Measurements from ENCODE around the gene NTN4. TPM values are rescaled to one million over a fixed set of nuclear protein-coding genes. Genes with fewer than 3 reads are reported as not detected.

Gene NTN4
- total RNA-seq, 1 donor from 2014 or later, result 21.2 TPM

DNA sequence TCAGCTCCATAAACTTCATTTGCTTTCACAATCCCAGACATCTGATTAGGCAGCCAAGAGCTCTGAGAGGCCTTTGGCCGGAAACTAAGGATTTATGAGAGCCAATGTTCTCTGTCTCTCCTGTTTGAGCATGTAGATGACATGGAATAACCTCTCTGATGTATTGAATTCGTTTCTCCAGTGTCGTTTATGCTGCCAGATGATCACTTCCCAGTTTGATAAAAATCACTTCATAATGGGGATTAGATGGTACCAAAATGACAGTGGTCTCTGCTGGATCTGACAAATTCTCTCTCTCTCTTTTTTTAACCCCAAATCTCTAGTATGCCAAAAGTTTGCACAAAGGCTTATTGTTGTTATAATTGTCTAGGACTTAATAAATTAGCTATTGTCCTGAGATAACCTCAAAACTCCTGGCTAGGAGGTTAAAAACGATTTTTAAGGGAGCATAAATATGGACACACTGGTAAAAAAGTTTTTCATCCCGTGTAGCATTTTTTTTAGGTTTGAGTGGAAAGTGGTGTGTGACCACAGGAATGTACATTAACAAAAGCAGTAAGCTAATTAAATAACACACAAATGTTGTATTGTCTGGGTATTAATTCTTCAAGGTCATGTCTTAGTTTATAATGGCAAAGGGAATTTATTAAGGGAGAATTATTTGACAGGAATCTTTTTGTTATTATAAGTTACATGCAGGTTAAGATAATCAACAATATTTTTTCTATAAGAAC, 156.7 kb downstream of the NTN4 start:
- Mint-ChIP-seq H3K9me3 (no peaks in the 10 kb centered on the region), H3K4me1 (ENCODE audit: unreplicated experiment) (peaks cover 15% of the 10 kb centered on the region), H3K36me3 (no peaks in the 10 kb centered on the region), H3K27ac (no peak overlapping the region), H3K27me3 (no peaks in the 10 kb centered on the region), H3K4me3 (no peak overlapping the region)
- TF ChIP-seq, protein P1, sequence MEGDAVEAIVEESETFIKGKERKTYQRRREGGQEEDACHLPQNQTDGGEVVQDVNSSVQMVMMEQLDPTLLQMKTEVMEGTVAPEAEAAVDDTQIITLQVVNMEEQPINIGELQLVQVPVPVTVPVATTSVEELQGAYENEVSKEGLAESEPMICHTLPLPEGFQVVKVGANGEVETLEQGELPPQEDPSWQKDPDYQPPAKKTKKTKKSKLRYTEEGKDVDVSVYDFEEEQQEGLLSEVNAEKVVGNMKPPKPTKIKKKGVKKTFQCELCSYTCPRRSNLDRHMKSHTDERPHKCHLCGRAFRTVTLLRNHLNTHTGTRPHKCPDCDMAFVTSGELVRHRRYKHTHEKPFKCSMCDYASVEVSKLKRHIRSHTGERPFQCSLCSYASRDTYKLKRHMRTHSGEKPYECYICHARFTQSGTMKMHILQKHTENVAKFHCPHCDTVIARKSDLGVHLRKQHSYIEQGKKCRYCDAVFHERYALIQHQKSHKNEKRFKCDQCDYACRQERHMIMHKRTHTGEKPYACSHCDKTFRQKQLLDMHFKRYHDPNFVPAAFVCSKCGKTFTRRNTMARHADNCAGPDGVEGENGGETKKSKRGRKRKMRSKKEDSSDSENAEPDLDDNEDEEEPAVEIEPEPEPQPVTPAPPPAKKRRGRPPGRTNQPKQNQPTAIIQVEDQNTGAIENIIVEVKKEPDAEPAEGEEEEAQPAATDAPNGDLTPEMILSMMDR (conservative IDR thresholded peaks at IDR 0.05), result no peak
- no peak for DNase-seq (ENCODE audit: extremely low spot score, unreplicated experiment)

DNA sequence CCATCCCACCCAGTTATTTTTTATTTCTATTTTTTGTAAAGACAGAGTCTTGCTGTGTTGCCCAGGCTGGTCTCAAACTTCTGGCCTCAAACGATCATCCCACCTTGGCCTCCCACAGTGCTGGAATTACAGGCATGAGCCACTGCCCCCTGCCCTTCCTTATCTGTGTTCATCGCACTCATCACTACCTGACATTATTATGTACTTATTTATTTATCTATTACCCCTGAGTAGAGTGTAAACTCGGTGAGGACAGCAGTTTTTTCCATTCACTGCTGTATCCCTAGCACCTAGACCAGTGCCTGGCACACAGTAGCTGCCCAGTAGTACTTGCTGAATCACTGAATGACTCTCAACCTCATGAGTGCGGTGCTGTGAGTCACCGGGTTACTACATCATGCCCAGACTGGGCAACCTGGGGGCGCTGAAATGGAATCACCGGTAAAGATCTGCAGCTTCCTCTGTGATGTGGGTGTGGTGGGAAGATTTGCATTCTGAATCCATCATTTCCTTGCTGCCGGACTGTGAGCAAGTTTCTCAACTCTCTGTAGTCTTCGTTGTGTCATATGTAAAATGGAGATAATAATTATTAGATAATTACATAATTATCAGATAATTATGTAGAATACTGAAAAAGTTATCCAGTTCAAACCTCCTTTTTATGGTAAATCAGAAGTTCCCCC, 157.4 kb downstream of the NTN4 start:
- Mint-ChIP-seq H3K4me3 (no peak overlapping the region), H3K9me3 (no peaks in the 10 kb centered on the region), H3K27ac (peak overlapping the region; percentile 32), H3K36me3 (no peaks in the 10 kb centered on the region), H3K4me1 (ENCODE audit: unreplicated experiment) (peaks cover 15% of the 10 kb centered on the region), H3K27me3 (no peaks in the 10 kb centered on the region)
- TF ChIP-seq, protein P1 (conservative IDR thresholded peaks at IDR 0.05), result no peak
- no peak for DNase-seq (ENCODE audit: extremely low spot score, unreplicated experiment)

DNA sequence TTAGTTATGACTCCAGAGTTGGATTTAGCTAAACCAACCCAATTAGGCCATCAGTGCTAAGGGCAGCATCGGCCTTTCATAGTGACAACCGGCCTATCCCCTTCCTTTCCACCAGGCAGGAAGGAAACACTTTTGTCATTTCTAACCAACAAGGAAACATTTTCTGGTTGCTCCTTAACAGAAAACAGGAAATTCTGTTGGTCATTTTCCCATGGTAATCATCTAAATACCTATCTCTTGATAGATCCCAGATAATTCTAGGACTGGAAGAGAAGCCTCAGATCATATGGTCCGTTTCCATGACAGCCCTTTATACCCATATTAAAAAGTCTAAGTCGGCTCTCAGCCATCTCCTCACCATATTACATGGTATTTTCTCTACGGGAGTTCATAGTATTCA, 160.1 kb downstream of the NTN4 start:
- Mint-ChIP-seq H3K4me1 (ENCODE audit: unreplicated experiment) (peaks cover 15% of the 10 kb centered on the region), H3K27ac (no peak overlapping the region), H3K9me3 (no peaks in the 10 kb centered on the region), H3K4me3 (no peak overlapping the region), H3K27me3 (no peaks in the 10 kb centered on the region), H3K36me3 (no peaks in the 10 kb centered on the region)
- no peak for DNase-seq (ENCODE audit: extremely low spot score, unreplicated experiment)
- TF ChIP-seq, protein P1 (conservative IDR thresholded peaks at IDR 0.05), result no peak

DNA sequence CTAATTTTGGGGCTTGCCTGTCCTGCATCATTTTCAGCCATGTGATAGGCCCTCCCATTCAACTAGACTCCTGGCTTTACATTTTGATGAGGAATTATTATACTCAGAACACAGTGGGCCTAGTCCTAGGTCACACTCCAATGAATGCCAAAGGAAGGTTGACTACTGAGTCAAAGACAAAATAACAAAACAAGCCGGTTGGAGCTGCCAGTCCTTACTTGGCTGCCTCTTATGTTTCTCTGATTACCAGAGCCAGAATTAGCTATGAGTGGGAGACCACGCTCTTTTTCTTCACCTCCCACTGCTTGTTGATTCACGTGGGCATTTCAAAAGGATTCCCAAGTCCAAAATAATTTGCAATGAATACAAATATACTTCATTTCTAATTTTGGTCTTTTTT, 161.2 kb downstream of the NTN4 start:
- Mint-ChIP-seq H3K4me3 (no peak overlapping the region), H3K4me1 (ENCODE audit: unreplicated experiment) (peaks cover 9% of the 10 kb centered on the region), H3K27ac (no peak overlapping the region), H3K36me3 (no peaks in the 10 kb centered on the region), H3K27me3 (no peaks in the 10 kb centered on the region), H3K9me3 (no peaks in the 10 kb centered on the region)
- TF ChIP-seq, protein P1 (conservative IDR thresholded peaks at IDR 0.05), result no peak
- DNase-seq (ENCODE audit: extremely low spot score, unreplicated experiment), result no peak

DNA sequence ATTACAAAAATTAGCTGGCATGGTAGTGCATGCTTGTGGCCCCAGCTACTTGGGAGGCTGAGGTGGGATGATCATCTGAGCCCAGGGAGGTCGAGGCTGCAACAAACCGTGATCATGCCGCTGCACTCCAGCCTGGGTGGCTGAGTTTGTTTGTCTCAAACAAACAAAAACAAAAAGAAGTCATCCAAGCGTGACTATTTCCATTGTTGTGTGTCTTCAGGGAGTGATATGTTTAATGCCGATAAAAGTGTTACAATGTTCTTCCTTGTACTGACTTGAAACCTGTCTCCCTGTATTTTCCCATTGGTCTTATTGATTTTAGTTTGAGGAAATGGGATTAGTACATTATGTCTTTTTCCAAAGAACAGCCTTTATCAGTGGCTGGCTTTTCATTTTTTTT, 163.7 kb downstream of the NTN4 start:
- no peaks in the 10 kb centered on the region for H3K4me1 Mint-ChIP-seq (ENCODE audit: unreplicated experiment)
- no peak overlapping the region for H3K27ac Mint-ChIP-seq
- DNase-seq (ENCODE audit: extremely low spot score, unreplicated experiment), result no peak
- TF ChIP-seq, protein P1 (conservative IDR thresholded peaks at IDR 0.05), result no peak
- no peaks in the 10 kb centered on the region for H3K9me3 Mint-ChIP-seq
- H3K36me3 Mint-ChIP-seq, result no peaks in the 10 kb centered on the region
- H3K27me3 Mint-ChIP-seq, result no peaks in the 10 kb centered on the region
- no peak overlapping the region for H3K4me3 Mint-ChIP-seq
